GM21528 (cell line): Measurements from ENCODE around the gene PITPNM1.
"Not testable (repeated sequence)": the region's sequence is repeated elsewhere in the genome, so short reads cannot be mapped to it uniquely, and the experiment has no call there.

ENCODE experiments used
- ATAC-seq: cut with Tn5 transposase; IDR thresholded peaks from one replicate; pipeline ENCODE4 v1.9.1; 2021; ENCODE audit warnings: mild to moderate bottlenecking, moderate library complexity; ENCODE audit not compliant: unreplicated experiment, low FRiP score

The PITPNM1 gene

GRCh38 chr11:67504950-67505581, at the start of gene PITPNM1:
PITPNM1 (minus strand) TSS chr11:67505363; CDS start chr11:67504180, 1,183 bp downstream.
- no peak for ATAC-seq

- not testable (repeated sequence) for ATAC-seq
Observed at GRCh38 chr11:67551697-67552096, 46.5 kb upstream of the PITPNM1 start.

GRCh38 chr11:67551127-67551526, 46.0 kb upstream of the PITPNM1 start:
- no peak for ATAC-seq

GRCh38 chr11:67548555-67549110, 43.5 kb upstream of the PITPNM1 start:
- no peak for ATAC-seq

GRCh38 chr11:67548112-67548511, 42.9 kb upstream of the PITPNM1 start:
- not testable (repeated sequence) for ATAC-seq

GRCh38 chr11:67545280-67545679, 40.1 kb upstream of the PITPNM1 start:
- ATAC-seq: no peak

- ATAC-seq: no peak
Observed at GRCh38 chr11:67544616-67545242, 39.6 kb upstream of the PITPNM1 start.

GRCh38 chr11:67543585-67543984, 38.4 kb upstream of the PITPNM1 start:
- no peak for ATAC-seq

GRCh38 chr11:67542971-67543370, 37.8 kb upstream of the PITPNM1 start:
- no peak for ATAC-seq

- no peak for ATAC-seq
Observed at GRCh38 chr11:67542169-67542568, 37.0 kb upstream of the PITPNM1 start.

- ATAC-seq: no peak
Observed at GRCh38 chr11:67541198-67541597, 36.0 kb upstream of the PITPNM1 start.

- ATAC-seq: no peak
Observed at GRCh38 chr11:67539550-67539949, 34.4 kb upstream of the PITPNM1 start.

- no peak for ATAC-seq
Observed at GRCh38 chr11:67538823-67539505, 33.8 kb upstream of the PITPNM1 start.

GRCh38 chr11:67538306-67538705, 33.1 kb upstream of the PITPNM1 start:
- no peak for ATAC-seq

GRCh38 chr11:67535561-67535960, 30.4 kb upstream of the PITPNM1 start:
- ATAC-seq: no peak

- ATAC-seq: no peak
Observed at GRCh38 chr11:67534070-67534679, 29.0 kb upstream of the PITPNM1 start.

GRCh38 chr11:67532889-67533288, 27.7 kb upstream of the PITPNM1 start:
- ATAC-seq: no peak

- no peak for ATAC-seq
Observed at GRCh38 chr11:67530282-67530592, 25.1 kb upstream of the PITPNM1 start.

- ATAC-seq: no peak
Observed at GRCh38 chr11:67528376-67528775, 23.2 kb upstream of the PITPNM1 start.

- no peak for ATAC-seq
Observed at GRCh38 chr11:67525275-67525976, 20.3 kb upstream of the PITPNM1 start.

GRCh38 chr11:67524480-67524808, 19.3 kb upstream of the PITPNM1 start:
- ATAC-seq: no peak
